ENCODE data around the gene KCNA1.

The KCNA1 gene

DNA sequence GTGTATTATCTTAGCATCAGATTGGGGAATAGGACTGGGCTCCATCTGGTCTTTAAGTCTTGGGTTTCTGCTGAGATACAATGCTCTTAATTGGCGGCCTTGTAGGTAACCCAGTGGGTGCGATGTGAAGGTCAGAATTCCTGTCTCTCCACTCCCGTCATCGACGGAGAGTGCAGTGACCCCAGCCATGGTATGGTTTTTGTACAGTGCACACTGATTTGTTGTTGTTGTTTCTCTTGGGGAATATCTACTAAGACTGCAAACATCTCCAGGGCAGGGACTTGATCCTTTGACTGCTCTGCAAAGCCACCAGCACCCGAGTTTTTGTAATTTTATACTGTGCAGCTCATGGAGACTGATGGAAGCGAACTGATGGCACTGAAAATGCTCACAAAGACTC lies 41.4 kb downstream of the KCNA1 start:
- Histone ChIP-seq H3K9me3 (ENCODE audit: insufficient read depth, low read depth, low read length) (no peaks in the 10 kb centered on the region), H2AFZ (ENCODE audit: low read length) (no peak overlapping the region), H3K27me3 (ENCODE audit: insufficient read depth, low read length, poor library complexity, severe bottlenecking) (no peaks in the 10 kb centered on the region)

DNA sequence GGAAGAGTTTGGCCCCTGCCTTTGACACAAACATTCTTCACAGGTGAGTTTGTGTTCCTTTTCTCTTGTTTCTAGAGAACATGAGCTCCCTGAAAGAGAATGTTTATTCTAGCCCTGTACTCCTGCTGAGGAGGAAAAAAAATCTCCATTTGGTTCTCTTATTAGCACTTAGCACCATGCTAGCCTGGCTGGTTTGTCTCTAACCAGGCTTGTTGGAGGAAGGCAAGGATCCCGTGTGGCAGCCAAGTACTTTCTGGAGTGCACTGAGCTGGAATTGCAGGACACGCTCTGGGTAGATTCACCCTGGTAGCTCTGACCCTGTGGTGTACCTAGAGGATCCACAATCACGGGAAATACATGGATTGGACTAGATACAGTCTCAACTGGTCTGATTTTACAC lies 41.9 kb downstream of the KCNA1 start:
- no peak overlapping the region for H3K4me2 ChIP-seq (ENCODE audit: low read depth, low read length, poor library complexity, severe bottlenecking)
- no peak for TF ChIP-seq EZH2phosphoT487 (IDR thresholded peaks at IDR 0.05; ENCODE audit: borderline replicate concordance)
- TF ChIP-seq, protein P1, sequence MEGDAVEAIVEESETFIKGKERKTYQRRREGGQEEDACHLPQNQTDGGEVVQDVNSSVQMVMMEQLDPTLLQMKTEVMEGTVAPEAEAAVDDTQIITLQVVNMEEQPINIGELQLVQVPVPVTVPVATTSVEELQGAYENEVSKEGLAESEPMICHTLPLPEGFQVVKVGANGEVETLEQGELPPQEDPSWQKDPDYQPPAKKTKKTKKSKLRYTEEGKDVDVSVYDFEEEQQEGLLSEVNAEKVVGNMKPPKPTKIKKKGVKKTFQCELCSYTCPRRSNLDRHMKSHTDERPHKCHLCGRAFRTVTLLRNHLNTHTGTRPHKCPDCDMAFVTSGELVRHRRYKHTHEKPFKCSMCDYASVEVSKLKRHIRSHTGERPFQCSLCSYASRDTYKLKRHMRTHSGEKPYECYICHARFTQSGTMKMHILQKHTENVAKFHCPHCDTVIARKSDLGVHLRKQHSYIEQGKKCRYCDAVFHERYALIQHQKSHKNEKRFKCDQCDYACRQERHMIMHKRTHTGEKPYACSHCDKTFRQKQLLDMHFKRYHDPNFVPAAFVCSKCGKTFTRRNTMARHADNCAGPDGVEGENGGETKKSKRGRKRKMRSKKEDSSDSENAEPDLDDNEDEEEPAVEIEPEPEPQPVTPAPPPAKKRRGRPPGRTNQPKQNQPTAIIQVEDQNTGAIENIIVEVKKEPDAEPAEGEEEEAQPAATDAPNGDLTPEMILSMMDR (conservative IDR thresholded peaks at IDR 0.05; ENCODE audit: low read length): no peak
- H3K27me3 ChIP-seq (ENCODE audit: insufficient read depth, low read length, poor library complexity, severe bottlenecking): no peaks in the 10 kb centered on the region
- H3K79me2 ChIP-seq (ENCODE audit: insufficient read depth, low read length): no peaks in the 10 kb centered on the region
- no peaks in the 10 kb centered on the region for H4K20me1 ChIP-seq (ENCODE audit: insufficient read depth, low read length, poor library complexity, severe bottlenecking)
- H3K9me2 ChIP-seq (replicated peaks; ENCODE audit: low read depth, low read length): no peaks in the 10 kb centered on the region
- H3K9me3 ChIP-seq (ENCODE audit: insufficient read depth, low read depth, low read length): no peaks in the 10 kb centered on the region
- no peaks in the 10 kb centered on the region for H3F3A ChIP-seq (ENCODE audit: low read depth)
- no peaks in the 10 kb centered on the region for H3K4me1 ChIP-seq (ENCODE audit: insufficient read depth, low read length, poor library complexity, severe bottlenecking)
- no peak overlapping the region for H3K4me3 ChIP-seq (ENCODE audit: low read length, poor library complexity, severe bottlenecking)
- H3K9ac ChIP-seq (ENCODE audit: low read depth, low read length, poor library complexity, severe bottlenecking): no peak overlapping the region
- no peaks in the 10 kb centered on the region for H3K36me3 ChIP-seq (ENCODE audit: insufficient read depth, low read length)
- H2AFZ ChIP-seq (ENCODE audit: low read length): no peak overlapping the region

More for the DNA sequence above, 41.4 kb downstream of the KCNA1 start:
- TF ChIP-seq, protein P1 (conservative IDR thresholded peaks at IDR 0.05; ENCODE audit: low read length): no peak
- TF ChIP-seq EZH2phosphoT487 (IDR thresholded peaks at IDR 0.05; ENCODE audit: borderline replicate concordance): no peak
- no peak overlapping the region for H3K4me3 ChIP-seq (ENCODE audit: low read length, poor library complexity, severe bottlenecking)
- H3K9ac ChIP-seq (ENCODE audit: low read depth, low read length, poor library complexity, severe bottlenecking): no peak overlapping the region
- H3K4me1 ChIP-seq (ENCODE audit: insufficient read depth, low read length, poor library complexity, severe bottlenecking): no peaks in the 10 kb centered on the region
- H3K4me2 ChIP-seq (ENCODE audit: low read depth, low read length, poor library complexity, severe bottlenecking): no peak overlapping the region
- no peaks in the 10 kb centered on the region for H3K79me2 ChIP-seq (ENCODE audit: insufficient read depth, low read length)
- no peaks in the 10 kb centered on the region for H3K9me2 ChIP-seq (replicated peaks; ENCODE audit: low read depth, low read length)
- H4K20me1 ChIP-seq (ENCODE audit: insufficient read depth, low read length, poor library complexity, severe bottlenecking): no peaks in the 10 kb centered on the region
- H3K36me3 ChIP-seq (ENCODE audit: insufficient read depth, low read length): no peaks in the 10 kb centered on the region
- H3F3A ChIP-seq (ENCODE audit: low read depth): no peaks in the 10 kb centered on the region

DNA sequence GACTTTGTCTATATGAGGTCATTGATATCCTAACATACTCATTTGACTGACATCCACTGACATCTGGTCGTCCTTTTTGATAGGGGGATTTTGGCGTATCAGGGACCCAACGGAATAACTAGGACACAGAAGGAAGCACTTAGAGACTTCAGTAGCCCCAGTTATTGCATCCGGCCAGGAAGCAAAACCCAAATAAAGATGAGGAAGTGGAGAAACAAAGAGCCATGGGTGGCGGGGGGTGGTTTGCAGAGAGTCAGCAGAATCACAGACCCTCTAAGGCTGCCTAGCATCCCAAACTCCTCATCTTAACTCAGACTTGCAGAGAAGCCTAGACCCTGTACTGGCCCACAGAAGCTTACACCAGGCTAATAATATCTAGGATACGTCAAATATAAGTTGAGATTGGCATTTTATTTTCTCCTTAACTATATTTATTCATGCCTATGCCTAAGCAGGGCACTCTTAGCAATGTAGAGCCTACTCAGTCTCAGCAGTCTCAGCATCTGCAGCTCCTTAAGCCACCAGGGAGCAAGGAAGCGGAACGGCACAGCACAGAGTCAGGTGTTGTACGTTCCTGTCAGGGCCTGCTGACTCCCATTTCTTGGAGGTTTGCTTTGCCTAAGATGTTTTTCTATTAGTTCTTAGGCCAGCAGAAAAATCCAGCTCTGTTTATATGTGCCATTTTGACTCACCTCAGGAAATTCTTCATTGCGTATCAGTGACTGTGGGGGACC lies 45.1 kb downstream of the KCNA1 start:
- no peaks in the 10 kb centered on the region for H3K4me1 ChIP-seq (ENCODE audit: insufficient read depth, low read length, poor library complexity, severe bottlenecking)
- H4K20me1 ChIP-seq (ENCODE audit: insufficient read depth, low read length, poor library complexity, severe bottlenecking): no peaks in the 10 kb centered on the region
- H3K9ac ChIP-seq (ENCODE audit: low read depth, low read length, poor library complexity, severe bottlenecking): no peak overlapping the region
- no peak overlapping the region for H3K4me3 ChIP-seq (ENCODE audit: low read length, poor library complexity, severe bottlenecking)
- TF ChIP-seq, protein P1 (conservative IDR thresholded peaks at IDR 0.05; ENCODE audit: low read length): no peak
- TF ChIP-seq EZH2phosphoT487 (IDR thresholded peaks at IDR 0.05; ENCODE audit: borderline replicate concordance): no peak
- H3K27me3 ChIP-seq (ENCODE audit: insufficient read depth, low read length, poor library complexity, severe bottlenecking): no peaks in the 10 kb centered on the region
- no peaks in the 10 kb centered on the region for H3K79me2 ChIP-seq (ENCODE audit: insufficient read depth, low read length)
- H3K4me2 ChIP-seq (ENCODE audit: low read depth, low read length, poor library complexity, severe bottlenecking): no peak overlapping the region
- no peaks in the 10 kb centered on the region for H3K9me2 ChIP-seq (replicated peaks; ENCODE audit: low read depth, low read length)
- H3K36me3 ChIP-seq (ENCODE audit: insufficient read depth, low read length): no peaks in the 10 kb centered on the region
- H3F3A ChIP-seq (ENCODE audit: low read depth): no peaks in the 10 kb centered on the region
- no peaks in the 10 kb centered on the region for H3K9me3 ChIP-seq (ENCODE audit: insufficient read depth, low read depth, low read length)
- H2AFZ ChIP-seq (ENCODE audit: low read length): no peak overlapping the region

Measured in Loucy (cell line).